8988T (cell line): ENCODE data around the gene ABHD17A.

Source experiments
- DNase-seq: peaks from one replicate; pipeline ENCODE4 v3.0.0; 2011

The ABHD17A gene

DNA sequence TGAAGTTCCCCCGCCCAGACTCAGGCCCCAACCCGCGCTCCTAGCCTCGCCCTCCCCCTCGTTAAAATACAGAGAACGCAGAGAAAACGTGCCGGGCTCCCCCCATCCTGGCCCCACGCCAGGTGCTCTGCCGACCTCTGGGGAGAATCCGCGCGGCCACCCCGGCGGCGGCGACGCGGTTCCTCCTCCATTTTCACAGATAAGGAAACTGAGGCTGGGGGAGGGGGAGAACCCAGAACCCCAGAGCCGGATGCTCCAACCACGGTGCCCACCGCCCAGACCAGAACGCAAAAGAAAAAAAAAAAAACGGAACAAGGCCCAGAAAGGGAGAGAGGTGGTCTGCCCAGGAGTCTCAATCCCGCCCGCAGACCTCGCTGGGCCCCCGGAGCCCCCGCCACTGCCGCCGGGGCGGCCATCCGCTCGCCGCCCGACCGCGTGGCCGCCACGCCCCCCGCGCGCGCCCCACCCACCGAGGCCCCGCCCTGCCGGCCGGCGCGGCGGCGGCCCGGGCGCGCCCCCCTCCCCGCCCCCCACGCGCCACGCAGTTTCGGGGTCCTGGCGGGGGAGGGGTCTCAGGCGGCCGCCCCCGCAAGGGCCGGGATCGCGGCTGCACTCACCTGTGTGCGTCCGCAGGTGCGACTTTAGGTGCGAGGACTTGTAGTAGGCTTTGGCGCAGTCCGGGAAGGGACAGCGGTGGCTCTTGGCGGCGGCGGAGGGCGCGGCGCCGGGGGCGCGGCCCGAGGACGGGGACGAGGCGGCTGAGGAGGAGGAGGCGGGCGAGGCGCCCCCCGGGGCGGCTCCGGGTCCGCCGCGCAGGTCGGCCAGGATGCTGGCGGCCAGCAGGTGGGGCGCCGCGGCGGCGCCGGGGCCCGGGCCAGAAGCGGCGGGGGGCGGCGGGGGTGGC is 22.6 kb downstream of the ABHD17A start:
- peak; percentile 81 for DNase-seq

DNA sequence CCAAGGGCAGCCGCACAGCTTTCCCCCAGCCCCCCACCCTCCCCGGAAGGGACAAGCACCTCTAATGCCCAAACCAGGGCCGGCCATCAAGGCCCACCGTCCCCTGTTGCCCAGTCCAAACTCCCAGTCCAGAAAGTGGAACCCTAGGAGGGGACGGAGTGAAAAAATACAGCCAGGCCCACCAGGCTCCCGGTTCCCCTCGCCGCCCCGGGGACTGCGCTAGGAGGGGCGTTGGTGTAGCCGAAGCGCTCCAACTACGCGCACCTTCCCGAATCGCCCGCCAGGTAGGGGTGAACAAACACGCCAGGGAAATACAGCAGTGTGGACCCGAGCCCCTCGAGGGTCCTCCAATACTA is 23.2 kb downstream of the ABHD17A start:
- no peak for DNase-seq

DNA sequence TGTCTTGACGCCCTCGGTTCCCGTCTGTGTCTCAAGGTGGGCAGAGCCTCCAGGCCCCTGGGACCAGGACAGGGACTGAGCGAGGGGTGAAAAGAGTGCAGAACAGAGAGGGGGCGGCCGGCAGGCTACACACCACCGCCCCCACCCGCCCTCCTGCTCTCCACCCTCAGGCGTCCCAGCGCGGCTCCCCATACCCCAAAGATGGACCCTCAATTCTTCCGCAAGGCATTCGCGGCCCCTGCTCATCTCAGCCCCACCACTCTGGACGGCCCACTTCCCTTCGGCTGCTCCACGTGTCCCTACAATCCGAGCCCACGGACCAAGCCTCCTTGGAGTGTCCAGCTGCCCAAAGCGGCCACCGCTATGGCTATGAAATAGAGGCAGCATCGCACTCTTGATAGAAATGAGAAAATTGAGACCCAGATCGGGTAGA is 23.7 kb downstream of the ABHD17A start:
- no peak for DNase-seq

DNA sequence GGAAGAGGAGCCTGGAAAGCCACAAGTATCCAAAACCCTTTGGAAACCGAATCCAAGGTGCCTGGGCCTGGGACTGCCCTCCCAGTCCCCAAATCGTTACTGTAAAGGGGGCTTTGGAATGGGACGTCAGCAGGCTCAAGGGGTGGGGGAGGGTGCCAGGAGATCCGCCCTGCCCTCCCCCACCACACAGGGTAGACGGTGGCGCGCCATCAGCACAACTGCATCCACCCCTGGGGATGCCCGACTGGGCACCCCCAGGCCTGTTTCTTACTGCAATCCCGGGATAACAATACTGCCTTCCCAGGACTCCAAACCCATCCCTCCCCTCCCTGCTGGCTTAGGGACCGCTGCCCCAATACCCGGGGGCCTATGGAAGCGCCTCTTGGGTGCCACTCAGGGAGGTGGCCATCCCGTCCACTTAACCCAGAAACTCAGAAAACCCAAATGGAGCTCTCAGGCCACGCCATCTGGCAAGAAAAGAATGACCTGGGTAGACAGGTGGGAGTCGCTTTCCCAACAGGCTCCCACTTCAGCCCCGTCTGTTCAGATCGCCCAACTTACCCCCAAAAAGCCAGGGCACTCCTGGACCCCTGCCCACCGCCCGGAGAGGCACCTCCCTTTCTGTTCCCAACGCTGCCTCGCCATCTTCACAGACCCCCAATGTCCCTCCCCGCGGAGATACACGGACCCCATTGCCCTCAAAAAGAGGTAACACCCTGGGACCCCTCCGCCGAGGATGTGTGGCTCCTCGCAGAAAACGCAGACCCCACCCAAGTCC is 24.3 kb downstream of the ABHD17A start:
- peak; percentile 56 for DNase-seq

DNA sequence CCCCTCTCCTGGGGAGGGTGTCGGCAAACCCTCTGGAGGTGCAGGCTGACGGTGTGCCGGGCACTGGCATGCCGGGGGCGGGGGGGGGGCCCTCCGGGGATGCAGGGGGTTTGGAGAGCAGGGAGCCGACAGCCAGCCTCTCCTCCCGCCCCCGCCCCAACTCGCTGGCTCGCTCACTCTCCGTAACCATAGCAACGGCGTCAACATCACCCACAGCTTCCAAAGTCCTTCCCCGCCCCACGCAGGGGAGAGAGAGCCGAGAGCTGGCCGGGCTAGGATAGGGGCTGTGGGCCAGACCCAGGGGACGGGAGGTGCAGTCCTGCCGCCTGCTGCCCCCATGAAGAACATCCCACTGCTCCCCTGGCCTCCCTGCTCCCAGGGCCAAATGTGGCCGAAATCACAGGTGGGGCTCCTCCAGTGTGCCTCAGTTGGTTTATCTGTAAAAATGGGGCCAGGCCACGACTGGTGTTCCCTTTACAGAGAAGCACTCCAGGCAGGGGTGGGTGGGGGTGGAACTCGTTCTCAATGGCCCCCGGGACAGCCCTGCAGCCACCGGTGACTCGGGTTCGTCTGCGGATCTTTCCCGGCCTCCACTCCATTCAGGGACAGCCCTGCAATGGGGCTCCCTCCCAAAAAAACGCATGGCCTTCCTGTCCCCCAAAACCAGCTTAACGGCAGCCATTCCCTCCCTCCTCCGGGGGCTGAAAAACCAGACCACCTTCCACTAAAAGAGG is 25.1 kb downstream of the ABHD17A start:
- peak; percentile 61 for DNase-seq

DNA sequence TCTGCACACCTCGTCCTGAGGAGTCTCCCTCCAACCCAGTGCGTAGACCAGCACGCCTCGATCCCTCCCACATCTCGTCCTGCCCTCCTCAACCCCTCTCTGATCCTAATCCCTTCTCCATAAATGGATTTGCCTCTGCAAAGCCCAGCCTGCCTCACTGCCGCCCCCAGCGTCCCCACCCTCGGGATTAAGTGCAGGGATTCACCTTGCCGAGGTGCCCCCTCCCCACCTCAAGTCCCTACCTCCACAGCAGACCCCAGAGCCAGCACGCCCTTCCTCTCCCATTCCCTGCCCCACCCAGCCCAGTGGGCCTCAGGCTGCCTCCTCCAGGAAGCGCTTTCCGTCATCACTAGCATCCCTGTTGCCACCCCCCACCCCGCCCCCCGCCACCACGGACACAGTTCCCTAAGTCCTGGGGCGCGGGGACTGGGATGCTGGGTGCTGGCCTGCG is 25.9 kb downstream of the ABHD17A start:
- no peak for DNase-seq

DNA sequence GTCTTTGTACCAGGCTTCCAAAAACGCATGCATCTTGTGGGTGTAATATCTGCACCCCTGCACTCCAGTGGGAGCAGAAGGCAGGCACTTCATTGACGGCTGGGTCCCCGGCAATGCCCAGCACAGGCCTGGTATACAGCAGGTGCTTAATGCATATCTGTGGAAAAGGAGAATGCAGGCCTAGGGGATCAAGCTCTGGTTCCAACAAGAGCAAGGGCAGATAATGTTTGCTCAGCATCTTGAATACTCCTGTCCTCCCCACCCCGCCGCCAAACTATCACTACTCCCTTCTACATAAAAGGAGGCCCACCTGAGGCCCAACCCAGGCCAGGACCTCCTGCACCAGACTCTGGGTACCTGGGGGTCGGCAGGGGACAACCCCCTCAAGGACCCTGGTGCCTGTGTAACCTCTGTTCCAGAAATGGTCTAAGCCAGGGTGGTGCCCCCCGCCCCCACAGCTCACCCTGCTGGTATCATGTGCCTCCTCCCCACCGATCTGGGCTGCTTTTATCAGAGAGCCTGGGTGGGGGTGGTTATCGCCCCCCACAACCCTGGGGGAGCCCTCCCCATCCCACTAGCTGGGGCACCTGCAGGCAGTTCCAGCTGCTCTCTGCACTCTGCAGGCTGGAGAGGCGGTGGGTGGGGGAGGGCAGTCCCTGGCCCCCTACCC is 26.7 kb downstream of the ABHD17A start:
- no peak for DNase-seq

DNA sequence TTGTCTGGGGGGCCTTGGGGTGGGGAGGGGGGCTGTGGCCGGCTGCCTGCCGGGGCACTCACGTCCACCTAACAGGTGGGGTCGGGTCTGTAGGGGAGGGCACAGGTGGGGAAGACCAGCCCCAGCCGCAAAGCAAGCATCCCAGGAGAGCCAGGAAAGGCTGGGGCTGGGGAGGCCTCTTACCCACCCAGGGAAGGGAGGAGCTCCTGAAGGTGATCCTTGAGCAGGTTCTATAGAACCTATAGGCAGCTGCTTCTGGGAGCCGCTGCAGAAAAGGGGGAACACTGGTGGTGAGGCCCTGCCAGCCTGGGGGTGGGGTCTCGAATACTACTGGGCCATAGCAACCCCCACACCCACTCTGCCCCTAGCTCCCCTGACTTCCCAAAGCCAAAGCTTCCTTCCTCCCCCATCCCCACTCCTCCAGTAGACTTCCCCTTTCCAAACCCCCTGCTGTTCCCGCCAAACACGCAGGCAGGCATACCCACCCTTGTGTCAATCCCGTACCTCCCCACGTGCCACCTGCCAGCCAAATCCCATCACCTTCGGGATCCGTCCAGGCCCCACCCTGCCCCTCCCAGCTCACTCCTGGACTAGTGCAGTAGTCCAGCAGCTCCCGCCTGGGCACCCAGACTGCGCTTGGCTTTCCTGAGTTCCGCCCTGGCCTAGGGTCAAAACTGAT is 27.5 kb downstream of the ABHD17A start:
- DNase-seq: no peak

DNA sequence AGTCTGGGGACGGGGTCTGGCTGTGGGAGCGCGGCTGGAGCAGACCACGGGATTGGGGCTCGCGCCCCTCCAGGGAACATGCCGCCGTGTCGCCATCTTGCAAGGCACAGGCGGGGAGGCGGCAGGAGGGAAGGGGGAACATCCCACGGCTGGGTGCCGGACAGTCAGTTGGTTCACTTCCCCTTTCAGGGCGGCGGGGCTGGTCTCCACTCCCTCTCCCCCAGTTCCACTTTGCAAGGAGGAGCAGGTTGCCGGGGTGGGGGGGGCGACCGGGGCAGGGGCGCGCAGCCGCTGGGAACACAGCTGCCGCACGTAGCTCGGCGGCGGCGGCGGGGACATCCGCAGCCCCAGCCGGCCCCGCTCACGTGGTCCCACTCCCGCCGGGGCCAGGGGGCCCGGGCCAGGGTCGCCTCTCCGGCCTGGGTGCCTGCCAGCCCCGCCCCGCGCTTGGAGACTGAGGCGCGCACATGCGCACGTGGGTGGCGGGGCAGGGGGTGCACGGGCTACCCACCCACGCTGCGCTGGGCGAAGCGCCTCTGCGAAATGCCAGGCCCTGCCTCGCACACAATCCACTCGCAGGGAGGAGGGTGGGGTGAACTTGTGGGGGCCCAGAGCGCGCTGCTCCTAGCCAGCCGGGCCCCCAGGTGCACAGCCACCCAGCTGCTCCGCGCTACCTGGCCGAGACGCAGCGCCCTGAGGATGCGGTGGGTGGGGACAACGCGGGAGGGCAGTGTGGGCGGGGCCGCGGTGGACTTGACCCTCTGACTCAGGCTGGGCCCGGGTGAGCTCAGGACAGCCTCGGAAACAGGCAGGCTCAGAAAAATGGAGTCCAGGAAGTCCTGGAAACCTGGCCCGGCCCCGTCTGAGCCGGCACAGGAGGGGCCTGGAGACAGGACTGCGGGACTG is 28.3 kb downstream of the ABHD17A start:
- no peak for DNase-seq

DNA sequence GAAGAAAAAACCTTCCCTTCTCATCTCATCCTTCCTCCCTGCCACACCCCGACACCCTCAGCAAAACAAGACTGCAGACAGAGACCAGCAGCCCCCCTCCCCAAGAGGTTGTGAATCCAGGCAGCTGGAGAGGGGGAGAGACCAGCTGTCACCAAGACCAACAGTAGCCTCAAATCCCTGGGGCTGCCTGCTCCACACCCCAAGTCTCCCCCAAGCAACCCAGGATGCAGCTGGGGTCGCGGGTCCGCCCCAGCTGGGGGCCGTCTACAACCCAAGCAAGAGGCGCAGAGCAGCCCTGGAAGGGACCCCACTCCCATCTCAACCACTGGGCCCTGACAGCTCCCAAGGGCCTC is 29.0 kb downstream of the ABHD17A start:
- no peak for DNase-seq

DNA sequence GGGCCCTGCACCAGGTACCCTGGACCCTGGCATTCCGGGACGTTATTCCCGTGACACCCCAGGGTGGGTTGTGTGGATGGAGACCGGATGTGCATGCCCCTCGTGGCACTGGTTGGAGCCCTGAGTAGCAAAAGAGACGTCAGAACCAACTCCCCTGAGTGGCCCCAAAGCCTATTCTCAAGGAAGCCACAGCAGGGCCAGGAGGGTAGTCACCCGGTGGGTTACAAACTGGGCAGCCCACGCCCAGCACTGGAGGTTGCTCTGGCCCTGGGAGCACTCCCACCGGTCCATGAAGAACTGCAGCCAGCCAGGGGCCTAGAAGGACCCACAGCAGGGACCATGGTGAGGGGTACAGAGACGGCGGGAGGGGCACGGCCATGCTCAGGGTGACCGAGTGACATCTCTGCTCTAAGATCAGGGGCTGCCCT is 29.5 kb downstream of the ABHD17A start:
- no peak for DNase-seq

DNA sequence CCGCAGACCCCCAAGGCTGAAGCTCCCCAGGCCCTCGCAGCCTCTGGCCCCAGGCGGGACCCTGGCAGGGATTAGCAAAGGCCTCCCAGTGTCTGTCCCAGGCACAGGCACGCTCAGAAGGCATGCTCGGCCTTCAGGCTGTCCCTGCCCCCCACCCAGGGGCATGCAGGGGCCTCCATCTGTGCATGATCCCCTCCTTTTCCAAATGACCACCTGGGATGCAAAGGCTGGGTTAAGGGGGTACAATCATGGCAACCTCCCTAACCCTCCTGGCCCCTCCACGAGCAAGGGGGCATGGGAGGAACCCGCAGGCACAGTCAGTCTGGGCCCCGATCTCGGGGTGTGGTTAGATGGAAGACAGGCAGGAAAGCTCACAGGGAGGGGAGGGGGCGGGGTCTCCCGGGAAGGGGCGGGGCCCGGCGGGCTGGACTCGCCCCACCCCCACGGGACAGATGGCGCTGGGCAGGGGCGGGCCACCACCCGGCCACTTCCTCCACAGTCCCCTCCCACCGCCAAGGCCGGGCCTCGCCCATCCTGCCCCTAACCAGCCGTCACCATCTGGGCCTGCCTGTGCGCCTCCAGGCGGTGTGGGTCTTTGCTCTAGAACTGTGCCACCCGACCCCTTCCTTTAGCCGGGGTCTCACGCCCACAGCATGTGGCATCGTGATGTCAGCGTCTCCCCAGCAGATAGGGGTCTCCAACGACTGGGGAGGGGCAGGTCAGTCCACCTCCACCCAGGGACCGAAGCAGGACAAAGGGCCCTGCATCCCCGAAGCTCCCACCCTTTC is 30.1 kb downstream of the ABHD17A start:
- DNase-seq: peak; percentile 98

DNA sequence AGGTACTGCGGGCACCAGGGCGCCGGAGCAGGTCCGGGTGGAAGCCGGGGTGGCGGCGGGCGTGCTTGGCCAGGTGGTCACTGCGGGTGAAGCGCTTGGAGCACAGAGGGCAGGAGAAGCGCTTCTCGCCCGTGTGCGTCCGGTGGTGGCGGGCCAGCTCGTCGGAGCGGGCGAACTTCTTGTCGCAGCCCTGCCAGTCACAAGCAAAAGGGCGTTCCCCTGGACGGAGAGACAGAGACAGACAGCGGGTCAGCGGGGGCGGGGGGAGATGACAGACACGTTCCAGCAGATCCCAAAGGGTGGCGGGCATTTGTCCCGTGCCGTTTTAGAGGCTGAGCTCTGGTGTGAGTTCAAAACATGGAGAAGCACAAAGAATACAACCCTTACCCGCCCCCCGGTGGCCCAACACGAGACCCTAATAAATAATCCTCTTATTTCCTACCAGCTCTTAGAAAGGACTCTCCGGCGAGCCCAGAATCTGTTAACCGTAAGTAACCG is 30.7 kb downstream of the ABHD17A start:
- DNase-seq: no peak

DNA sequence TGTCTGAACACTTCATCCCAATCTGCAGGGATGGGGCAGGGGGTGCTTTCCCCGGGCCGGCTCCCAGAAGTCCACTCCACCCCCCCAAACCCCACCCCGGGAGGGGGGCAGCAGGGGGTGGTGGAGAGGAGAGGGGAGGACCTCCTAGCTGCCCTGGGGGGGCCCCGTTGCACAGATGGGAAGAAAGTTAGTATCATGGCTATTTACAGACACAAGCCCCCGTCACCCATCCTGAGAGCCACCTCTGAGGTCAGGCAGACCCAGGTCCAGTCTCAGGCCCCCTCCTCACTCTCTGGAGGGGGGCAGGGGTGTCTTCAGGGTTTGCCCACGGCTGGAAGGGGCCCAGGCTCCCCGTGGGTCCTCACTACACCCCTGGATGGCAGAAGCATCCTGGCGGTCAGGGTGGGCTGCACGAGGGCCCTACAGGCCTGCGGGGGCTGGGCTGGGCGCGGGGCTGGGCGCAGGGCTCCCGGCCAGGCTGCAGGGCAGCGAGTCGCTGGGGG is 31.2 kb downstream of the ABHD17A start:
- no peak for DNase-seq

DNA sequence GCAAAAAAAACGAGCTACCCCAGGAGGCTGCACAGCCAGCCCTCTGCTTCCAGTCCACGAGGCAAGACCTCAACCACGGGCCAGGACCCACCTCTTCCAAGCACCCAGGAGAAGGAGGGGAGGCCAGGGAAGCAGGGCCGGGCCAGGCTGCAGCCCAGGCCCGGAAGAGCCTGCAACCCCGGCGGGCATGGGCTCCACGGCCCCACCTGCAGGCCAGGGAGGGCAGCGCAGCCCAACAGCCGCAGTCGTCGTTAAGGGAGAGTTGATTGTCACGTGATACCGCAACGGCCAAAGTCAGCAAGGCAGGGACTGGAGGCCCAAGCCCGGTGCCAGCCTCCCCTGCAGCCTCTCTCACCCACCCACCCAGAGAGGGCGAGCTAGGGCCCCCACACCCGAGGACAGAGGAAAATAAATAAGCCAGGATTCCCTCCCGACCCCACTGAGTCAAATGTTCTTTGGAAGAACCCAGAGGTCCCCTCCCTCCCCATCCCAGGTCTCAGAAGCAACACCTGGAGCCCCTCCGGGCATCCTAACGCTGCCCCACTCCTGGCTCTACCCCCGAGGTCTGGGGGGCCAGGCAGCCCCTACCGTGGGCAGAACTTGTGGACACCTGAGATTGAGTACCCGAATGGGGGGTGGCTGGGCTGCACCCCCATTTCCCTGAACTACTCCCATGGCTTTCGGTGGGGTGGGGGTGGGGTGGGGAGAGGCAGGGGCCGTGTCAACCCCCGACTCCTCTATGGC is 31.8 kb downstream of the ABHD17A start:
- DNase-seq: peak; percentile 92

DNA sequence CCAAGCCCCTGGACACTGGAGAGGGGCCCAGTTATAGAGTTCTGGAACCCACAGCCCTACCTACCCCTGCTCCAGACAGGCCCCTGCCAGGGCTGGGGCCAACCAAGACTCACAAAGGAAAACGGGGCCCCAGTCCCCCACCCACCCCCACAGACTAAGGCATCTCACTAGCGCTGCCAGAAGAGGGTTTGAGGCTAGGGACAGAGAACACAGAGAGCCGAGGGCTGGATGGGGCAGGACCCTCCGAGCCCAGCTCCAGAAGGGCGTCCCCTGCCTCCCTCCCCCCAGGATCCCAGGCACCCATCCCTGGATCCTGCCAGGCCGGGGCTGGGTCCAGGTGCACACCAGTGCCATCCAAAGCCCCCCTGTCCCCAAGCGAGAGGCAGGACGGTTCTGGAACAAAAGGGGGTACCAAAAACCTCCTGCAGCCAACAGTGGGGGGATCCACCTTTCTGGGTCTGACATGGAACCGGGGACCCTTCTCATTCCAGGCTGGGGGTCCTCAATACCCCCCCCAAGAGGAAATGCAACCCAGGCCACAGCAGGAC is 32.6 kb downstream of the ABHD17A start:
- DNase-seq: no peak

DNA sequence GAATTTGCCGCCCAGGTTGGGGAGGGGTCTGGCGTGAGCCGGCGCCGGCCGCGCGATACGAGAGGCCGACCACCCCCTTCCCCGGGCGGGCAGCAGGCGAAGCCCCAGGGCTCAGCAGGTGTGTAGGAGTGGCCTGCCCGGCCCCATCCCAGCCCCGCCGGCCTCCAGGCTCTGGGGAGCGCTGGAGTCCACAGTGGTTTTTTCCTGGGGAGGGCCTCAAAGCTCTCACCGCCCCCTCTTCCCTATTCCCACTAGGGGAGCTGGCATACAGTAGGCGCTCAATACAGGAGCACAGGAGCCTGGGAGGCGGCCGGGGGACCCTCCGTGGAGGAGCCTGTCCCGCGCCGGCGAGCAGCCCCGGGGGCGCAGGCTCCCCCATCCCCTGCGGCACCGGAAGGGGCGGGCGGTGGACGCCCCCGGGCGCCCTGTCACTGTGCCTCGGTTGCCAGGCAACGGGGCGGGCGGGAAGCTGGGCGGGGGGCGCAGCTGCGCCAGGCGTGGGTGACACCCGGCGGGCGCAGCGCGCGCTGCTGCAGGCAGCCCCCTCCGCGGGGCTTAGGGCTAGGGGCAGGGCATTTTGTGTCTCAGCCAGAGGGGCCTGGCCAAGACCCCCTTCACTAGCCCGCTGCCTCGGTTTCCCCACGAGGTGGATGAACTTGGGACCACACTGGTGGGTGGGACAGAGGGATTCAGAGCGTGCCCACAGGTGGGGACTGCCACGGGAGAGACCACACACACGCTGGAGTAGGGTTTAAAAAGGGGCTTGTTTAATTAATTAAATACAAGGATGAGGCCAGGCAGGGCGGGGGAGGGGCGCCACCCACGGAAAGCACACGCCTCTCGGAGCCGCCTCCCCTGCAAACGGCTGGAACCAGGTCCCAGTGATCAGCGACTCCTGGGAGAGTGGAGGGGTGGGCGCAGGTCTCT is 33.4 kb downstream of the ABHD17A start:
- no peak for DNase-seq
